GM12875 (cell line): ENCODE measurements around the gene HPCAL1.

Experiments
- H3K4me3 ChIP-seq: one replicate; pipeline ENCODE4 v1.5.1; 2011; ENCODE audit warnings: low read depth, low read length, control low read depth
- CTCF ChIP-seq: IDR thresholded peaks from 2 replicates; pipeline ENCODE4 v1.5.1; 2011; ENCODE audit warnings: low read depth, mild to moderate bottlenecking, control low read depth, inconsistent platforms, low read length, moderate library complexity, borderline replicate concordance; ENCODE audit not compliant: insufficient read depth

The HPCAL1 gene

GRCh38 chr2:10396464-10396863 lies 93.8 kb downstream of the HPCAL1 start:
- H3K4me3 ChIP-seq: no peak overlapping the region
- TF ChIP-seq CTCF: no peak

GRCh38 chr2:10397297-10397875 lies 94.7 kb downstream of the HPCAL1 start:
- no peak overlapping the region for H3K4me3 ChIP-seq
- no peak for TF ChIP-seq CTCF

GRCh38 chr2:10397878-10398277 lies 95.2 kb downstream of the HPCAL1 start:
- TF ChIP-seq CTCF: no peak
- H3K4me3 ChIP-seq: no peak overlapping the region

GRCh38 chr2:10398496-10398895 lies 95.8 kb downstream of the HPCAL1 start:
- H3K4me3 ChIP-seq: no peak overlapping the region
- no peak for TF ChIP-seq CTCF

GRCh38 chr2:10399358-10399757 lies 96.7 kb downstream of the HPCAL1 start:
- TF ChIP-seq CTCF: no peak
- H3K4me3 ChIP-seq: no peak overlapping the region

- no peak for TF ChIP-seq CTCF
- no peak overlapping the region for H3K4me3 ChIP-seq
Measured at GRCh38 chr2:10400002-10400401, 97.3 kb downstream of the HPCAL1 start.

- TF ChIP-seq CTCF: no peak
- H3K4me3 ChIP-seq: no peak overlapping the region
Measured at GRCh38 chr2:10400568-10400977, 97.9 kb downstream of the HPCAL1 start.
